GM10266 (cell line): ENCODE data around the gene ZACN.
A peak's percentile ranks its signal among the peaks of the same experiment; 100 is the strongest.

ENCODE experiments used
- DNase-seq: peaks from one replicate; pipeline ENCODE4 v3.0.0; 2012; ENCODE audit errors: extremely low spot score
- TF ChIP-seq, protein P1 (sequence below): IDR thresholded peaks from 2 replicates; pipeline ENCODE4 v1.5.1; 2012; ENCODE audit warnings: mild to moderate bottlenecking, low read depth; ENCODE audit not compliant: control insufficient read depth, insufficient read depth; ENCODE audit errors: missing control alignments

Gene ZACN

DNA sequence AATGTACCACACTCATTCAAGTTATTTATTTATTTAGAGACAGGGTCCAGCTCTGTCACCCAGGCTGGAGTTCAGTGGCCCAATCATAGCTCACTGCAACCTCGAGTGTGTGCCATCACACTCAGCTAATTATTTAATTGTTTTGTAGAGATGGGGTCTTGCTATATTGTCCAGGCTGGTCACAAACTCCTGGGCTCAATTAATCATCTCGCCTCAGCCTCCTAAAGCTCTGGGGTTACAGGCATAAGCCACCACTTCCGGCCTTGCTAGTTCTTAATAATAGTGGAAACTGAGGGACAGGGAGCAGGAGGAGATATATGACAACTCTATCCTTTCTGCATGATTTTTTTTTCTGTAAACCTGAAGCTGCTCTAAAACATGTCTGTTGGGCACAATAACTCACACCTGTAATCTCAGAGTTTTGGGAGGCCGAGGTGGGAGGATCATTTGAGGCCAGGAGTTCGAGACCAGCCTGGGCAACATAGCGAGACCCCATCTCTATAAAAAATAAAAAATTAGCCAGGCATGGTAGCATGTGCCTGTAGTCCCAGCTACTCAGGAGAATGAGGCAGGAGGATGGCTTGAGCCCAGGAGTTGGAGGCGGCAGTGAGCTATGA is 36.3 kb downstream of the ZACN start:
- TF ChIP-seq, protein P1, sequence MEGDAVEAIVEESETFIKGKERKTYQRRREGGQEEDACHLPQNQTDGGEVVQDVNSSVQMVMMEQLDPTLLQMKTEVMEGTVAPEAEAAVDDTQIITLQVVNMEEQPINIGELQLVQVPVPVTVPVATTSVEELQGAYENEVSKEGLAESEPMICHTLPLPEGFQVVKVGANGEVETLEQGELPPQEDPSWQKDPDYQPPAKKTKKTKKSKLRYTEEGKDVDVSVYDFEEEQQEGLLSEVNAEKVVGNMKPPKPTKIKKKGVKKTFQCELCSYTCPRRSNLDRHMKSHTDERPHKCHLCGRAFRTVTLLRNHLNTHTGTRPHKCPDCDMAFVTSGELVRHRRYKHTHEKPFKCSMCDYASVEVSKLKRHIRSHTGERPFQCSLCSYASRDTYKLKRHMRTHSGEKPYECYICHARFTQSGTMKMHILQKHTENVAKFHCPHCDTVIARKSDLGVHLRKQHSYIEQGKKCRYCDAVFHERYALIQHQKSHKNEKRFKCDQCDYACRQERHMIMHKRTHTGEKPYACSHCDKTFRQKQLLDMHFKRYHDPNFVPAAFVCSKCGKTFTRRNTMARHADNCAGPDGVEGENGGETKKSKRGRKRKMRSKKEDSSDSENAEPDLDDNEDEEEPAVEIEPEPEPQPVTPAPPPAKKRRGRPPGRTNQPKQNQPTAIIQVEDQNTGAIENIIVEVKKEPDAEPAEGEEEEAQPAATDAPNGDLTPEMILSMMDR: no peak
- no peak for DNase-seq

- TF ChIP-seq, protein P1: no peak
- DNase-seq: no peak
Measured at GRCh38 chr17:76119409-76120371, 40.7 kb downstream of the ZACN start.

DNA sequence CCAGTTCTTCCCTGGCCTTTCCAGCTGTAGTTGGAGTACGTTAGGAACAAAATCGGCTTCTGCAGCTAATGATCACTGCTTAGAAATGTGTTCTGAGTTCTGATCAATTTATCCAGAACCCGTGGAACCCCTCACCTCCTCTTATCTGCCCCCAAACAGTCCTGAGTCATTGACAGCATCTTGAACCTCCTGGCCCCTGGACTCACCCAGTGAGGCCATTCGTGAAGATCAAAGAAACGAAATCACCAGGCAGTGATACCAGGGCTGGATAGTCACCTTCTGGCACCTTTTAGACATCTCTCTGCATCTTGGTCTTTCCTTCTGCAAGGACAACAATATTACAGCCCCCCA is 41.7 kb downstream of the ZACN start:
- TF ChIP-seq, protein P1: no peak
- peak; percentile 25 for DNase-seq

DNA sequence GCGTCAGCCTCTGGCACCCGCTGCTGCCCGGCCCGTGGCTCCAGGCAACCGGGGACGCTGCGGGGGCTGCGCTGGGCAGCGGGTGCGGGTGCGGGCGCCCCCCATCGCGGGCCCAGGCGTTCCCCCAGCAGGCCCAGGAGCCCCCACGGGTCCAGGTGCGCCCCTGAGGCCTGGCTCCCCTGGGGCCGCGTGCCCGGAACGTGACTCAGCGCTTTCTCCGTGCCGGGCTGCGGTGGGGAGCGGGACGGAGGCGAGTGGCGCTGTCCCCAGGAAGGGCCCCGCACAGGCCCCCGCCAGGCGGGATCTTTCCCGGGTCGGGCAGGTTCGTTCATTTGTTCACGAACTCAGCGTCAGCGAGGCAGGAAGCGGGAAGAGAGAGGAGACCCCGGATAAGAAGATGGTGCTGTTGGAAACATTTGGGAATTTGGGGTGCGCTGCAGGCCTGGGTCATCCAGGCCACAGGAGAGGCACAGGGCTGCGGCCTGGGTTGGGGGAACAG is 43.0 kb downstream of the ZACN start:
- DNase-seq: peak; percentile 55
- TF ChIP-seq, protein P1: no peak

DNA sequence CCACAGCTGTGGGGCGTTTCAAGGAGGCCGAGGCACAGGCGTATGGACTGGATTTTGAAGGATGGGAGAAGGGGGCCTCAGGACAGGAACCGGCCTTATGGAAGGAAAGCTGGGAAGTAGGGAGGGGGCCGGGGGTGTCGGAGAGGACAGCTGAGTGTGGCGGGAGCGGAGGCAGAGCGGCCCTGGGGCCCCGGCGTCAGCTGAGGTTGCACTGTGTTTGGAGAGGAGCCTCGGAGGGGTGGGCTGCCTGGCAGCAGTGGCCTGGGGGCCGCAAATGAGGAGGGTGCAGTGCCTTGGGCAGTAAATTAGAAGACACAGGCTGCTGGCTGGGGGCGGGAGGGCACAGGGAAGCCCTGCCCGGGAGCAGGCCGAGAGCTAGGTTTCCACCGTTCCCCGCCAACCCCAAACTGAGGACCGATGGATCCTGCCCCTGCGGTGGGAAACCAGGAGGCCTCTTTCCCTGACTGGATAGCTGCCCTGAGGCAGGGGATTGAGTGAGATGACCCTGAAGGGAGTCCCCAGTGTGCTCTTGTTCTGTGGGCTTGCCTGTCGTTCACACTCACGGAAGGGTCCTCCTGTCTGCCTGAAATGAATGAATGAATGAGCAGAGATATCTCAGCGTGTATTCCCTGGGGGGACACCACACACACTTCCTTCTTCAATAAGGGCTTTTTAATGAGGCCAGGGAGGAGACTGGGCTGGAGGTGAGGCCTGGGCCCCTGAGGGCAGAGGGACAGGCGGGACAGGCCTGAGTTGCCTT is 43.6 kb downstream of the ZACN start:
- TF ChIP-seq, protein P1: no peak
- peak; percentile 37 for DNase-seq

- TF ChIP-seq, protein P1: no peak
Measured at GRCh38 chr17:76123191-76123499, 44.2 kb downstream of the ZACN start.

More at GRCh38 chr17:76123191-76123499, 44.2 kb downstream of the ZACN start:
- no peak for DNase-seq
